NCI-H510A (cell line): Measurements from ENCODE around the gene TPCN1.
A peak's percentile ranks its signal among the peaks of the same experiment; 100 is the strongest.

ENCODE experiments used
- DNase-seq: peaks from one replicate; lab custom pipeline; 2025; lab: John Stamatoyannopoulos, UW

TPCN1 gene

GRCh38 chr12:113305281-113305856, 84.1 kb downstream of the TPCN1 start:
- DNase-seq, result no peak

GRCh38 chr12:113306382-113306781, 85.1 kb downstream of the TPCN1 start:
- DNase-seq, result peak; percentile 32

- DNase-seq, result no peak
These were observed 89.2 kb downstream of the TPCN1 start for GRCh38 chr12:113310489-113310888.

GRCh38 chr12:113314121-113314529, 92.9 kb downstream of the TPCN1 start:
- DNase-seq, result no peak

- DNase-seq, result no peak
These were observed 94.1 kb downstream of the TPCN1 start for GRCh38 chr12:113315358-113315757.

- no peak for DNase-seq
These were observed 94.9 kb downstream of the TPCN1 start for GRCh38 chr12:113316155-113316554.

GRCh38 chr12:113317122-113317521, 95.9 kb downstream of the TPCN1 start:
- no peak for DNase-seq

GRCh38 chr12:113318046-113318656, 96.9 kb downstream of the TPCN1 start:
- no peak for DNase-seq

GRCh38 chr12:113318900-113319628, 97.8 kb downstream of the TPCN1 start:
- no peak for DNase-seq

- no peak for DNase-seq
These were observed 99.1 kb downstream of the TPCN1 start for GRCh38 chr12:113320401-113320800.

- no peak for DNase-seq
These were observed 101.1 kb downstream of the TPCN1 start for GRCh38 chr12:113322343-113322742.

- DNase-seq, result no peak
These were observed 104.7 kb downstream of the TPCN1 start for GRCh38 chr12:113325916-113326315.

GRCh38 chr12:113326775-113327395, 105.6 kb downstream of the TPCN1 start:
- DNase-seq, result no peak

- DNase-seq, result no peak
These were observed 107.2 kb downstream of the TPCN1 start for GRCh38 chr12:113328368-113328889.

- DNase-seq, result no peak
These were observed 107.9 kb downstream of the TPCN1 start for GRCh38 chr12:113329022-113329790.

- no peak for DNase-seq
These were observed 108.6 kb downstream of the TPCN1 start for GRCh38 chr12:113329791-113330417.

- no peak for DNase-seq
These were observed 109.2 kb downstream of the TPCN1 start for GRCh38 chr12:113330505-113330904.

GRCh38 chr12:113332688-113333417, 111.6 kb downstream of the TPCN1 start:
- DNase-seq, result no peak

- DNase-seq, result no peak
These were observed 112.1 kb downstream of the TPCN1 start for GRCh38 chr12:113333418-113333750.

- DNase-seq, result no peak
These were observed 112.9 kb downstream of the TPCN1 start for GRCh38 chr12:113333877-113334785.
